ENCODE results near the gene APP.

Gene APP

DNA sequence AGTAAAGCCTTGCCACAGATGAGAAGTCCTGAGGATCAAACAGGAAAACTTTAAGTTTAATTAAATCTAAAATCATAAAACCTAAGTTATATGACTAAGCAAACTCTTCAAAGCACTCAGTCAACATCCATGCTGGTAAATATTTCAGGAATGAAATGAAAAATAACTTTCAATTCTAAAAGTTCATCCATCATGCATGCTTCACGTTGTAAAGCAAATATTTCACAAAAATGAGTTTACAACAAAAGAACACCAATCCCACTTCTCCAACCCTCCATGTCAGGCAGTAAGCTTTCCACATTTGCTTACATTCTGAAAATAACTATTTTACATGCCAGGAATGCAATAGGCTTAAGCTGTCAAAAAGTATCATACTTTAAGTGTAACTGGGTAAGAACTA lies 16.8 kb downstream of the APP start:
- Histone ChIP-seq H3K9me3 (ENCODE audit: control insufficient read depth, insufficient read depth, low read depth, low read length) (no peaks in the 10 kb centered on the region), H3K4me1 (ENCODE audit: control insufficient read depth, insufficient read depth, low read length) (peaks cover 13% of the 10 kb centered on the region), H3K36me3 (ENCODE audit: control insufficient read depth in 2 of 2, insufficient read depth in 1 of 2, low read length in 2 of 2) (no peaks in the 10 kb centered on the region; a peak in 1 of 3 replicates), H3K27ac (ENCODE audit: extremely low read depth, low read depth, low read length) (no peak overlapping the region), H3K4me3 (ENCODE audit: low read depth, low read length) (no peak overlapping the region)
- CTCF ChIA-PET: interaction anchor here (1.1 kb wide), 1 partner anchor 258 kb away, joined by 3 read pairs; no protein-coding TSS in a partner anchor
- POLR2A ChIA-PET: no interaction called here
- TF ChIP-seq, protein P1, sequence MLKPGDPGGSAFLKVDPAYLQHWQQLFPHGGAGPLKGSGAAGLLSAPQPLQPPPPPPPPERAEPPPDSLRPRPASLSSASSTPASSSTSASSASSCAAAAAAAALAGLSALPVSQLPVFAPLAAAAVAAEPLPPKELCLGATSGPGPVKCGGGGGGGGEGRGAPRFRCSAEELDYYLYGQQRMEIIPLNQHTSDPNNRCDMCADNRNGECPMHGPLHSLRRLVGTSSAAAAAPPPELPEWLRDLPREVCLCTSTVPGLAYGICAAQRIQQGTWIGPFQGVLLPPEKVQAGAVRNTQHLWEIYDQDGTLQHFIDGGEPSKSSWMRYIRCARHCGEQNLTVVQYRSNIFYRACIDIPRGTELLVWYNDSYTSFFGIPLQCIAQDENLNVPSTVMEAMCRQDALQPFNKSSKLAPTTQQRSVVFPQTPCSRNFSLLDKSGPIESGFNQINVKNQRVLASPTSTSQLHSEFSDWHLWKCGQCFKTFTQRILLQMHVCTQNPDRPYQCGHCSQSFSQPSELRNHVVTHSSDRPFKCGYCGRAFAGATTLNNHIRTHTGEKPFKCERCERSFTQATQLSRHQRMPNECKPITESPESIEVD (tag by site-specific recombination; IDR thresholded peaks at IDR 0.05): 0 out of 2 replicates have a peak, but pooled peaks have one; percentile 18
- TF ChIP-seq, protein P2, sequence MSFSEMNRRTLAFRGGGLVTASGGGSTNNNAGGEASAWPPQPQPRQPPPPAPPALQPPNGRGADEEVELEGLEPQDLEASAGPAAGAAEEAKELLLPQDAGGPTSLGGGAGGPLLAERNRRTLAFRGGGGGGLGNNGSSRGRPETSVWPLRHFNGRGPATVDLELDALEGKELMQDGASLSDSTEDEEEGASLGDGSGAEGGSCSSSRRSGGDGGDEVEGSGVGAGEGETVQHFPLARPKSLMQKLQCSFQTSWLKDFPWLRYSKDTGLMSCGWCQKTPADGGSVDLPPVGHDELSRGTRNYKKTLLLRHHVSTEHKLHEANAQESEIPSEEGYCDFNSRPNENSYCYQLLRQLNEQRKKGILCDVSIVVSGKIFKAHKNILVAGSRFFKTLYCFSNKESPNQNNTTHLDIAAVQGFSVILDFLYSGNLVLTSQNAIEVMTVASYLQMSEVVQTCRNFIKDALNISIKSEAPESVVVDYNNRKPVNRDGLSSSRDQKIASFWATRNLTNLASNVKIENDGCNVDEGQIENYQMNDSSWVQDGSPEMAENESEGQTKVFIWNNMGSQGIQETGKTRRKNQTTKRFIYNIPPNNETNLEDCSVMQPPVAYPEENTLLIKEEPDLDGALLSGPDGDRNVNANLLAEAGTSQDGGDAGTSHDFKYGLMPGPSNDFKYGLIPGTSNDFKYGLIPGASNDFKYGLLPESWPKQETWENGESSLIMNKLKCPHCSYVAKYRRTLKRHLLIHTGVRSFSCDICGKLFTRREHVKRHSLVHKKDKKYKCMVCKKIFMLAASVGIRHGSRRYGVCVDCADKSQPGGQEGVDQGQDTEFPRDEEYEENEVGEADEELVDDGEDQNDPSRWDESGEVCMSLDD (tag by site-specific recombination; IDR thresholded peaks at IDR 0.05): no peak
- TF ChIP-seq, protein P3, sequence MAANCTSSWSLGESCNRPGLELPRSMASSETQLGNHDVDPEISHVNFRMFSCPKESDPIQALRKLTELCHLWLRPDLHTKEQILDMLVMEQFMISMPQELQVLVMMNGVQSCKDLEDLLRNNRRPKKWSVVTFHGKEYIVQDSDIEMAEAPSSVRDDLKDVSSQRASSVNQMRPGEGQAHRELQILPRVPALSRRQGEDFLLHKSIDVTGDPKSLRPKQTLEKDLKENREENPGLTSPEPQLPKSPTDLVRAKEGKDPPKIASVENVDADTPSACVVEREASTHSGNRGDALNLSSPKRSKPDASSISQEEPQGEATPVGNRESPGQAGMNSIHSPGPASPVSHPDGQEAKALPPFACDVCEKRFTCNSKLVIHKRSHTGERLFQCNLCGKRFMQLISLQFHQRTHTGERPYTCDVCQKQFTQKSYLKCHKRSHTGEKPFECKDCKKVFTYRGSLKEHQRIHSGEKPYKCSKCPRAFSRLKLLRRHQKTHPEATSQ (tag by site-specific recombination; IDR thresholded peaks at IDR 0.05): no peak

DNA sequence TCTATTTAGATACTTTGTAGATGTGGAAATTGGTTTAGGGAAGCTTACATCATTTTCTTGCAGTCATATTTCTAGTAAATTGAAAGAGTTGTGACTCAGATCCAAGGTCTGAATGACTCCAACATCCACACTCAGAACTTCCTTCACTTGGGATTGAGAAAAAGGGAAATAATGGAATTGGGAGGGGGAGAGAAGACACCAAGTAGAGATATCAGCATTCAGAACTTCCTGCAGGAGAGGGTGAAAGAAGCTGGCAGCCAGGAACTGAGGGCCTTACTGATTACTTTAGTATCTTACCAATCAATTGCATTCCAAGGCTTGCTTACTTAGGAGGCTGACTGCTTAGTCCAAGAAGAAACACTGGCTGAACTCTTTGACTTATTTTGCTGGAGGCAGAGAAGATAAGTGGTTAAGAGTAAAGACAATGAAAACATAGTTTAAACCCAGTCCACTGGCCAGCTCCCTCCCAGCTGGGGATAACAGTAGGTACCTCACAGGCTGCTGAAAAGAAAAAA lies 21.7 kb downstream of the APP start:
- Histone ChIP-seq H3K4me1 (ENCODE audit: control insufficient read depth, insufficient read depth, low read length) (peaks cover 16% of the 10 kb centered on the region), H3K27ac (ENCODE audit: extremely low read depth, low read depth, low read length) (no peak overlapping the region), H3K4me3 (ENCODE audit: low read depth, low read length) (no peak overlapping the region), H3K36me3 (ENCODE audit: control insufficient read depth in 2 of 2, insufficient read depth in 1 of 2, low read length in 2 of 2) (no peaks in the 10 kb centered on the region), H3K9me3 (ENCODE audit: control insufficient read depth, insufficient read depth, low read depth, low read length) (no peaks in the 10 kb centered on the region)
- TF ChIP-seq, protein P4, sequence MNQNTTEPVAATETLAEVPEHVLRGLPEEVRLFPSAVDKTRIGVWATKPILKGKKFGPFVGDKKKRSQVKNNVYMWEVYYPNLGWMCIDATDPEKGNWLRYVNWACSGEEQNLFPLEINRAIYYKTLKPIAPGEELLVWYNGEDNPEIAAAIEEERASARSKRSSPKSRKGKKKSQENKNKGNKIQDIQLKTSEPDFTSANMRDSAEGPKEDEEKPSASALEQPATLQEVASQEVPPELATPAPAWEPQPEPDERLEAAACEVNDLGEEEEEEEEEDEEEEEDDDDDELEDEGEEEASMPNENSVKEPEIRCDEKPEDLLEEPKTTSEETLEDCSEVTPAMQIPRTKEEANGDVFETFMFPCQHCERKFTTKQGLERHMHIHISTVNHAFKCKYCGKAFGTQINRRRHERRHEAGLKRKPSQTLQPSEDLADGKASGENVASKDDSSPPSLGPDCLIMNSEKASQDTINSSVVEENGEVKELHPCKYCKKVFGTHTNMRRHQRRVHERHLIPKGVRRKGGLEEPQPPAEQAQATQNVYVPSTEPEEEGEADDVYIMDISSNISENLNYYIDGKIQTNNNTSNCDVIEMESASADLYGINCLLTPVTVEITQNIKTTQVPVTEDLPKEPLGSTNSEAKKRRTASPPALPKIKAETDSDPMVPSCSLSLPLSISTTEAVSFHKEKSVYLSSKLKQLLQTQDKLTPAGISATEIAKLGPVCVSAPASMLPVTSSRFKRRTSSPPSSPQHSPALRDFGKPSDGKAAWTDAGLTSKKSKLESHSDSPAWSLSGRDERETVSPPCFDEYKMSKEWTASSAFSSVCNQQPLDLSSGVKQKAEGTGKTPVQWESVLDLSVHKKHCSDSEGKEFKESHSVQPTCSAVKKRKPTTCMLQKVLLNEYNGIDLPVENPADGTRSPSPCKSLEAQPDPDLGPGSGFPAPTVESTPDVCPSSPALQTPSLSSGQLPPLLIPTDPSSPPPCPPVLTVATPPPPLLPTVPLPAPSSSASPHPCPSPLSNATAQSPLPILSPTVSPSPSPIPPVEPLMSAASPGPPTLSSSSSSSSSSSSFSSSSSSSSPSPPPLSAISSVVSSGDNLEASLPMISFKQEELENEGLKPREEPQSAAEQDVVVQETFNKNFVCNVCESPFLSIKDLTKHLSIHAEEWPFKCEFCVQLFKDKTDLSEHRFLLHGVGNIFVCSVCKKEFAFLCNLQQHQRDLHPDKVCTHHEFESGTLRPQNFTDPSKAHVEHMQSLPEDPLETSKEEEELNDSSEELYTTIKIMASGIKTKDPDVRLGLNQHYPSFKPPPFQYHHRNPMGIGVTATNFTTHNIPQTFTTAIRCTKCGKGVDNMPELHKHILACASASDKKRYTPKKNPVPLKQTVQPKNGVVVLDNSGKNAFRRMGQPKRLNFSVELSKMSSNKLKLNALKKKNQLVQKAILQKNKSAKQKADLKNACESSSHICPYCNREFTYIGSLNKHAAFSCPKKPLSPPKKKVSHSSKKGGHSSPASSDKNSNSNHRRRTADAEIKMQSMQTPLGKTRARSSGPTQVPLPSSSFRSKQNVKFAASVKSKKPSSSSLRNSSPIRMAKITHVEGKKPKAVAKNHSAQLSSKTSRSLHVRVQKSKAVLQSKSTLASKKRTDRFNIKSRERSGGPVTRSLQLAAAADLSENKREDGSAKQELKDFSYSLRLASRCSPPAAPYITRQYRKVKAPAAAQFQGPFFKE (tag by site-specific recombination; IDR thresholded peaks at IDR 0.05; ENCODE audit: borderline replicate concordance): no peak
- TF ChIP-seq ZNF776 (tag by site-specific recombination; IDR thresholded peaks at IDR 0.05; ENCODE audit: borderline replicate concordance) (no peak), ZBTB7A (tag by site-specific recombination; IDR thresholded peaks at IDR 0.05; ENCODE audit: low read depth) (no peak), ZNF777 (tag by site-specific recombination; IDR thresholded peaks at IDR 0.05; ENCODE audit: borderline replicate concordance) (no peak), ZNF184 (tag by site-specific recombination; IDR thresholded peaks at IDR 0.05) (0 out of 2 replicates have a peak, but pooled peaks have one; percentile 9), MZF1 (tag by site-specific recombination; IDR thresholded peaks at IDR 0.05; ENCODE audit: borderline replicate concordance) (peak; percentile 78; the same call in 1 of the 2 replicates), REPIN1 (tag by site-specific recombination; IDR thresholded peaks at IDR 0.05; ENCODE audit: low read depth) (no peak), ZNF157 (tag by site-specific recombination; IDR thresholded peaks at IDR 0.05) (no peak), ZNF560 (tag by site-specific recombination; IDR thresholded peaks at IDR 0.05; ENCODE audit: borderline replicate concordance) (no peak), ZNF335 (tag by site-specific recombination; conservative IDR thresholded peaks at IDR 0.05) (no peak), TRIM28 (IDR thresholded peaks at IDR 0.05; ENCODE audit: borderline replicate concordance, low read length) (0 out of 2 replicates have a peak, but pooled peaks have one; percentile 44), ZNF785 (tag by site-specific recombination; IDR thresholded peaks at IDR 0.05) (no peak), ZNF677 (tag by site-specific recombination; IDR thresholded peaks at IDR 0.05) (no peak), ZNF133 (tag by site-specific recombination; IDR thresholded peaks at IDR 0.05) (no peak)
- ChIA-PET CTCF (interaction anchor here (0.7 to 1.5 kb wide), 2 partner anchors 20 to 92 kb away, joined by 3 read pairs; no protein-coding TSS in a partner anchor), POLR2A (interaction anchor here (1.0 to 1.3 kb wide), 4 partner anchors 10 to 24 kb away, joined by 3 to 5 read pairs (median 4); no protein-coding TSS in a partner anchor)

Data from HEK293 (cell line).